A673 (cell line): ENCODE results near the gene TSPAN13.

Source experiments
- EZH2 ChIP-seq: fragments of 200-600 bp; sonication (generic); IDR thresholded peaks from 2 replicates; pipeline ENCODE4 v1.6.1; 2017; ENCODE audit warnings: borderline replicate concordance, low read depth, mild to moderate bottlenecking, mixed read lengths, antibody characterized with exemption, low read length; ENCODE audit not compliant: poor library complexity, severe bottlenecking
- TF ChIP-seq, protein P1 (sequence below): fragments of 300-800, 200-600 bp; sonication (generic); conservative IDR thresholded peaks from 2 replicates; pipeline ENCODE4 v1.5.1; 2017; ENCODE audit warnings: low read depth, mild to moderate bottlenecking, antibody characterized with exemption, low read length, moderate library complexity, mixed read lengths

DNA sequence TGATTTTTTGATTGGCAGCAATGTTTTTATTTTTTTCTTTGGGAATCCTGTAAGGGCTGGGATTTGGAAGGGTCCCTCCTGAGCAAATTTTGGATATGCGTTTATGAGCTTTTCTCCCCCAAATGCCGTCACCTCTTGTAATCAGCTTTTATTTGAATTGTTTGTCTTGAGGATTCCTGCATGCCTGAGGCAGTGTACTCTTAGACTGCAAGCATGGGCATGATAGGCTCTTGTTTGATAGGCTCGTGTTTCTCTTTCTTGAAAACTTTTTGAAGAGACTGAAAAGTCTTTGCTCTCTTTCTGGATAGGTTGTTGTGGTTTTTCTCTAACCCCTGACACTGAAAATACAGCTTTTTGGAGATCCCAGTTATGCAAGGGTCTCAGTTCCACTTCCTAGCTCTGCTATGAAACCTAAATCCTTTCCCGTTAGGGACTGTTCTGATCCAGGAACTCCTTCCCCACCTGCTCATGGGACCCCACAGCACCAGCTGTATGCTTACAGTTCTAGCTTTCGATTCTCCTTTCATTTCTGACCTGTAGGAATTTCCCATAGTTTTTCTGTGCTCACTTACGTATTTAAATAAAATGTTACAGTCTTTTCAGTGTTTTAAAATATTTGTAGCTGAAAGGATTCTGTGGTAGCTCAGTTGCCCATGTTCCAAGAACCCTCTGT lies 17.2 kb downstream of the TSPAN13 start:
- TF ChIP-seq, protein P1, sequence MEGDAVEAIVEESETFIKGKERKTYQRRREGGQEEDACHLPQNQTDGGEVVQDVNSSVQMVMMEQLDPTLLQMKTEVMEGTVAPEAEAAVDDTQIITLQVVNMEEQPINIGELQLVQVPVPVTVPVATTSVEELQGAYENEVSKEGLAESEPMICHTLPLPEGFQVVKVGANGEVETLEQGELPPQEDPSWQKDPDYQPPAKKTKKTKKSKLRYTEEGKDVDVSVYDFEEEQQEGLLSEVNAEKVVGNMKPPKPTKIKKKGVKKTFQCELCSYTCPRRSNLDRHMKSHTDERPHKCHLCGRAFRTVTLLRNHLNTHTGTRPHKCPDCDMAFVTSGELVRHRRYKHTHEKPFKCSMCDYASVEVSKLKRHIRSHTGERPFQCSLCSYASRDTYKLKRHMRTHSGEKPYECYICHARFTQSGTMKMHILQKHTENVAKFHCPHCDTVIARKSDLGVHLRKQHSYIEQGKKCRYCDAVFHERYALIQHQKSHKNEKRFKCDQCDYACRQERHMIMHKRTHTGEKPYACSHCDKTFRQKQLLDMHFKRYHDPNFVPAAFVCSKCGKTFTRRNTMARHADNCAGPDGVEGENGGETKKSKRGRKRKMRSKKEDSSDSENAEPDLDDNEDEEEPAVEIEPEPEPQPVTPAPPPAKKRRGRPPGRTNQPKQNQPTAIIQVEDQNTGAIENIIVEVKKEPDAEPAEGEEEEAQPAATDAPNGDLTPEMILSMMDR: no peak
- TF ChIP-seq EZH2: no peak
